HCT116 (cell line): ENCODE results near the gene GNG12. TPM values are rescaled to one million over a fixed set of nuclear protein-coding genes. Genes with fewer than 3 reads are reported as not detected.

Source experiments
- ATAC-seq: fragments of 200-7000 bp; cut with Tn5 transposase; 2 replicates; pipeline ENCODE4 v1.9.1; 2020; ENCODE audit warnings: mild to moderate bottlenecking, moderate library complexity
- BruUV-seq: library from RNA; stranded (reverse); fragments of 400-500 nt; replicated peaks from 2 replicates; lab custom pipeline; 2021; lab: Mats Ljungman, UMichigan
- CTCF ChIA-PET: fragments of 300-600 bp; sonication (Branson Sonifier 250); formaldehyde crosslinking; loops from one replicate; lab custom pipeline; 2021; ENCODE audit warnings: antibody characterized with exemption; lab: Charles Lee
- POLR2A ChIA-PET: fragments of 300-600, 350-600 bp; sonication (Branson Sonifier 250); formaldehyde crosslinking; loops from one replicate; lab custom pipeline; 2021; ENCODE audit warnings: antibody characterized with exemption; lab: Charles Lee
- RAD21 ChIA-PET, 2 experiments: fragments of 300-600 bp; sonication (Branson Sonifier 250); formaldehyde crosslinking; loops; one replicate each; lab custom pipeline; 2023; ENCODE audit warnings: low total read pairs in 2 of 2; ENCODE audit not compliant: uncharacterized antibody in 2 of 2, unreplicated experiment in 2 of 2, low non-redundant PET in 1 of 2; lab: Charles Lee
- DNase-seq: peaks from one replicate; pipeline ENCODE4 v3.0.0-alpha.2; 2010; ENCODE audit warnings: low read depth, low spot score
- H2AFZ ChIP-seq: fragments of 200-600 bp; shearing (Covaris generic), sonication (generic); 2 replicates; pipeline ENCODE4 v1.6.1; 2017; ENCODE audit warnings: low read depth, mixed run types, mixed read lengths, antibody characterized with exemption, low read length; ENCODE audit not compliant: poor library complexity, severe bottlenecking
- H3K27ac ChIP-seq: 2 replicates; pipeline ENCODE4 v1.5.1; 2012; ENCODE audit warnings: low read depth, low read length
- H3K27me3 ChIP-seq: fragments of 200-600 bp; sonication (generic); 2 replicates; pipeline ENCODE4 v1.6.1; 2016; ENCODE audit warnings: mixed run types, low read length, mixed read lengths; ENCODE audit not compliant: insufficient read depth
- H3K36me3 ChIP-seq, 2 experiments: fragments of 200-500 bp in 1 of 2; fragments of 200-600 bp in 1 of 2; sonication (Bioruptor generic) in 1 of 2; sonication (generic) in 1 of 2; 2 replicates each; pipeline versions ENCODE4 v1.5.1 to v1.6.1; 2014 to 2016; ENCODE audit warnings: low read length in 2 of 2, inconsistent platforms in 1 of 2, mixed read lengths in 1 of 2, mixed run types in 1 of 2; ENCODE audit not compliant: insufficient read depth in 2 of 2, control insufficient read depth in 1 of 2
- H3K4me1 ChIP-seq, 2 experiments: fragments of 200-600 bp in 1 of 2; sonication (generic) in 1 of 2; 2 replicates each; pipeline versions ENCODE4 v1.5.1 to v1.6.1; 2012 to 2017; ENCODE audit warnings: low read length in 2 of 2, inconsistent platforms in 1 of 2, mild to moderate bottlenecking in 1 of 2, mixed read lengths in 1 of 2, mixed run types in 1 of 2, moderate library complexity in 1 of 2; ENCODE audit not compliant: insufficient read depth in 2 of 2, control insufficient read depth in 1 of 2
- H3K4me2 ChIP-seq: fragments of 200-600 bp; sonication (generic); 2 replicates; pipeline ENCODE4 v1.6.1; 2017; ENCODE audit warnings: mixed run types, low read length, mixed read lengths
- H3K4me3 ChIP-seq, 2 experiments: fragments of 200-600 bp in 1 of 2; sonication (generic) in 1 of 2; replicated peaks in 1 of 2; 2 replicates each; pipeline ENCODE4 v1.5.1; 2011 to 2016; ENCODE audit warnings: low read length in 2 of 2, control low read depth in 1 of 2, low read depth in 1 of 2, mild to moderate bottlenecking in 1 of 2, mixed read lengths in 1 of 2, mixed run types in 1 of 2
- H3K79me2 ChIP-seq: fragments of 200-600 bp; sonication (generic); 2 replicates; pipeline ENCODE4 v1.6.1; 2017; ENCODE audit warnings: mild to moderate bottlenecking, mixed run types, low read length, moderate library complexity, mixed read lengths; ENCODE audit not compliant: insufficient read depth
- H3K9ac ChIP-seq: fragments of 200-600 bp; sonication (generic); 2 replicates; pipeline ENCODE4 v1.6.1; 2016; ENCODE audit warnings: low read length, mixed read lengths
- H3K9me2 ChIP-seq: fragments of 200-600 bp; sonication (generic), shearing (Covaris generic); 2 replicates; pipeline ENCODE4 v1.6.1; 2017; ENCODE audit warnings: mixed run types, mild to moderate bottlenecking, moderate library complexity; ENCODE audit not compliant: insufficient read depth
- H3K9me3 ChIP-seq, 2 experiments: fragments of 200-500 bp in 1 of 2; fragments of 200-600 bp in 1 of 2; sonication (Bioruptor generic) in 1 of 2; sonication (generic) in 1 of 2; 2 replicates each; pipeline ENCODE4 v1.6.1; 2014 to 2017; ENCODE audit warnings: low read length in 2 of 2, mixed read lengths in 2 of 2, inconsistent platforms in 1 of 2, low read depth in 1 of 2, mild to moderate bottlenecking in 1 of 2, mixed run types in 1 of 2, moderate library complexity in 1 of 2; ENCODE audit not compliant: control insufficient read depth in 1 of 2, insufficient read depth in 1 of 2
- H4K20me1 ChIP-seq: fragments of 200-600 bp; sonication (generic), shearing (Covaris generic); 2 replicates; pipeline ENCODE4 v1.6.1; 2017; ENCODE audit warnings: mixed run types, mild to moderate bottlenecking, moderate library complexity; ENCODE audit not compliant: insufficient read depth
- ATF3 ChIP-seq: IDR thresholded peaks from 2 replicates; pipeline ENCODE4 v1.6.1; 2012
- CEBPB ChIP-seq: IDR thresholded peaks from 2 replicates; pipeline ENCODE4 v1.6.1; 2012; ENCODE audit warnings: low read depth
- CTCF ChIP-seq, 3 experiments: fragments of 200-600 bp in 1 of 3; sonication (generic) in 1 of 3; IDR thresholded peaks in 2 of 3; conservative IDR thresholded peaks in 1 of 3; 2 replicates each; pipeline ENCODE4 v1.5.1; 2012 to 2017; ENCODE audit warnings: low read depth in 2 of 3, low read length in 2 of 3, antibody characterized with exemption in 1 of 3, borderline replicate concordance in 1 of 3, control low read depth in 1 of 3, mild to moderate bottlenecking in 1 of 3, mixed read lengths in 1 of 3, mixed run types in 1 of 3, moderate library complexity in 1 of 3; ENCODE audit not compliant: insufficient read depth in 1 of 3
- EGR1 ChIP-seq: IDR thresholded peaks from 2 replicates; pipeline ENCODE4 v1.6.1; 2012; ENCODE audit warnings: low read depth
- ELF1 ChIP-seq: IDR thresholded peaks from 2 replicates; pipeline ENCODE4 v1.6.1; 2012; ENCODE audit warnings: low read depth, borderline replicate concordance
- EZH2 ChIP-seq: fragments of 200-600 bp; sonication (generic); IDR thresholded peaks from 2 replicates; pipeline ENCODE4 v1.6.1; 2017; ENCODE audit warnings: antibody characterized with exemption, mixed run types
- EZH2phosphoT487 ChIP-seq: fragments of 200-600 bp; IDR thresholded peaks from 2 replicates; pipeline ENCODE4 v1.6.1; 2018; ENCODE audit warnings: antibody characterized with exemption, borderline replicate concordance
- FOSL1 ChIP-seq: IDR thresholded peaks from 2 replicates; pipeline ENCODE4 v1.6.1; 2012; ENCODE audit warnings: low read depth
- JUND ChIP-seq: IDR thresholded peaks from 2 replicates; pipeline ENCODE4 v1.6.1; 2012
- MAX ChIP-seq: IDR thresholded peaks from 2 replicates; pipeline ENCODE4 v1.6.1; 2012
- POLR2A ChIP-seq: IDR thresholded peaks from 2 replicates; pipeline ENCODE4 v1.7.0; 2011; ENCODE audit warnings: borderline replicate concordance; ENCODE audit not compliant: insufficient read depth, insufficient read length; ENCODE audit errors: extremely low read depth
- POLR2AphosphoS5 ChIP-seq: IDR thresholded peaks from 2 replicates; pipeline ENCODE4 v1.6.1; 2011; ENCODE audit warnings: mild to moderate bottlenecking, low read depth, low read length, moderate library complexity
- RAD21 ChIP-seq: IDR thresholded peaks from 2 replicates; pipeline ENCODE4 v1.6.1; 2012; ENCODE audit warnings: low read depth, mild to moderate bottlenecking
- REST ChIP-seq: IDR thresholded peaks from 2 replicates; pipeline ENCODE4 v1.6.1; 2012; ENCODE audit warnings: low read depth
- SIN3A ChIP-seq: IDR thresholded peaks from 2 replicates; pipeline ENCODE4 v1.6.1; 2012; ENCODE audit warnings: low read depth
- SP1 ChIP-seq: IDR thresholded peaks from 2 replicates; pipeline ENCODE4 v1.6.1; 2012; ENCODE audit warnings: low read depth
- TCF7L2 ChIP-seq: IDR thresholded peaks from 2 replicates; pipeline ENCODE4 v1.7.0; 2011; ENCODE audit warnings: borderline replicate concordance, inconsistent platforms; ENCODE audit not compliant: insufficient read depth, insufficient read length; ENCODE audit errors: extremely low read depth
- YY1 ChIP-seq: IDR thresholded peaks from 2 replicates; pipeline ENCODE4 v1.6.1; 2011; ENCODE audit warnings: low read length, low read depth, moderate library complexity, mild to moderate bottlenecking; ENCODE audit not compliant: insufficient replicate concordance; ENCODE audit errors: extremely low read depth
- ZBTB33 ChIP-seq: IDR thresholded peaks from 2 replicates; pipeline ENCODE4 v1.6.1; 2011; ENCODE audit warnings: mild to moderate bottlenecking, low read length, moderate library complexity; ENCODE audit not compliant: insufficient replicate concordance; ENCODE audit errors: extremely low read depth
- ZFX ChIP-seq: fragments of 450-650 bp; IDR thresholded peaks from 2 replicates; pipeline ENCODE4 v1.6.1; 2017
- intact Hi-C: fragments of 100-400 bp; cut with micrococcal nuclease; formaldehyde crosslinking; loops from 2 replicates; pipeline ENCODE4 v1.10.0; 2022
- total RNA-seq: library from RNA; stranded (reverse); gene quantifications from one replicate; pipeline ENCODE4 v1.2.1, GENCODE V29; 2021; ENCODE audit not compliant: unreplicated experiment

GNG12 gene
- total RNA-seq, 1 experiment from 2014 or later: 49.6 TPM

- no peaks in the 10 kb centered on the region for H3K9me2 ChIP-seq
- no peak overlapping the region for H2AFZ ChIP-seq
- no peak overlapping the region for H3K9ac ChIP-seq
- ChIA-PET CTCF (interaction anchor here (1.1 kb wide), 1 partner anchor 23 kb away, joined by 3 read pairs; no protein-coding TSS in a partner anchor), POLR2A (no interaction called here), RAD21 (no interaction called here)
- no peak overlapping the region for H3K4me3 ChIP-seq
- no peaks in the 10 kb centered on the region for H3K27me3 ChIP-seq
- intact Hi-C loops: no loop called here
- no peaks in the 10 kb centered on the region for H3K36me3 ChIP-seq
- no peak overlapping the region for H3K27ac ChIP-seq
- H3K9me3 ChIP-seq: no peaks in the 10 kb centered on the region
- no peak overlapping the region for H3K4me2 ChIP-seq
- H3K4me1 ChIP-seq: peaks cover 1 to 8% of the 10 kb centered on the region in 2 experiments; a peak in 3 of 4 replicates
- BruUV-seq: no TSS peak
- H4K20me1 ChIP-seq: no peaks in the 10 kb centered on the region
- ATAC-seq (no peak), DNase-seq (no peak)
- no peaks in the 10 kb centered on the region for H3K79me2 ChIP-seq
- TF ChIP-seq MAX: no peak
- TF ChIP-seq RAD21: no peak
- TF ChIP-seq ZBTB33: no peak
- TF ChIP-seq CTCF (IDR thresholded peaks at IDR 0.05 in 2 of 3, conservative IDR thresholded peaks at IDR 0.05 in 1 of 3; ENCODE audit: borderline replicate concordance in 1 of 3, insufficient read depth in 1 of 3, low read depth in 2 of 3, low read length in 2 of 3): no peak
- TF ChIP-seq FOSL1: no peak
- TF ChIP-seq EZH2phosphoT487: no peak
- no peak for TF ChIP-seq SP1
- no peak for TF ChIP-seq EZH2
- TF ChIP-seq POLR2AphosphoS5: no peak
- no peak for TF ChIP-seq CEBPB
- no peak for TF ChIP-seq ATF3
- TF ChIP-seq EGR1: no peak
- TF ChIP-seq JUND: no peak
- no peak for TF ChIP-seq SIN3A
- TF ChIP-seq REST: no peak
- no peak for TF ChIP-seq TCF7L2
- TF ChIP-seq ELF1: no peak
- TF ChIP-seq YY1: no peak
- no peak for TF ChIP-seq POLR2A
- no peak for TF ChIP-seq ZFX
Observed at GRCh38 chr1:67677930-67678329, 155.3 kb downstream of the GNG12 start.
